HG02763 (cell line): ENCODE results near the gene AHRR.
"Not testable (repeated sequence)": the region's sequence is repeated elsewhere in the genome, so short reads cannot be mapped to it uniquely, and the experiment has no call there.

Experiments used
- ATAC-seq: cut with Tn5 transposase; IDR thresholded peaks from one replicate; pipeline ENCODE4 v1.9.1; 2021; ENCODE audit warnings: mild to moderate bottlenecking, moderate library complexity; ENCODE audit not compliant: unreplicated experiment

The AHRR gene

DNA sequence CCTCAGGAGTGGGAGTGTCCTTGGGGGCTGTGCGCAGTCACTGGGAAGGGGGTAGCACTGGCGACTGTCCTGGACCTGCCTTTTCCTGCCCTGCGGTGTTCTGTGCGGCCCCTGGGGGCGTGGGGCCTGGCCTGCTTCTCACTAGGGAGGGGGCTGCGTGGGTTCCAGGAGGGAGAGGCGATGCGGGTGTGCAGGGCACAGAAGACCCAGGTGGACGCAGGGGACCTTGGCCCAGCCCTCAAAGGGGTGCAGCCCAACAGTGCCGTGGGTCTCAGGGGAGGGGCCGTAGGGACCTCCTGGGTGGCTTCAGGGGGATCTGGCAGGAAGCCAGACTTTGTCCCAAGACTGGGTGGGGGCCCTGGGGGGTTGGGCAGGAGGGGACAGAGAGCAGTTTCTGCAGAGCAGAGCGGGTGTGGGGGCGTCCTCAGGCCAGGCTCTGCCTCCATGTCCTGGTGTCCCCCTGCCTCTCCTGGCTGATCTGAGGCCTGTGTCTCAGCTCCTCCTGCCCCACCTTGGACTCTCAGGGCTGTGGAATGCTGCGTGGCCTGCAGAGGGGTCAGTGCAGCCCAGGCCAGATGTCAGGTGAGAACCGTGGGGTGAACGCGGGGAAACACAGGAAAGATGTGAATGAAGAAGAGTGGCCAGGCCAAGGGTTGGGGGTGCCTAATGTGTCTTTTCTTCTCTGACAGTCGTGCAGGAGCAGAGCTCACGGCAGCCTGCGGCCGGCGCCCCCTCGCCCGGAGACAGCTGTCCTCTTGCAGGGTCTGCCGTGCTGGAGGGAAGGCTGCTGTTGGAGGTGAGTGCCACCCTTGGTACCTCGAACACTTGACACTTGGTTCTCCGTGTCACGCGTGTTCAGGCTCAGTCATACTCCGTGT, 54.6 kb downstream of the AHRR start:
- no peak for ATAC-seq

DNA sequence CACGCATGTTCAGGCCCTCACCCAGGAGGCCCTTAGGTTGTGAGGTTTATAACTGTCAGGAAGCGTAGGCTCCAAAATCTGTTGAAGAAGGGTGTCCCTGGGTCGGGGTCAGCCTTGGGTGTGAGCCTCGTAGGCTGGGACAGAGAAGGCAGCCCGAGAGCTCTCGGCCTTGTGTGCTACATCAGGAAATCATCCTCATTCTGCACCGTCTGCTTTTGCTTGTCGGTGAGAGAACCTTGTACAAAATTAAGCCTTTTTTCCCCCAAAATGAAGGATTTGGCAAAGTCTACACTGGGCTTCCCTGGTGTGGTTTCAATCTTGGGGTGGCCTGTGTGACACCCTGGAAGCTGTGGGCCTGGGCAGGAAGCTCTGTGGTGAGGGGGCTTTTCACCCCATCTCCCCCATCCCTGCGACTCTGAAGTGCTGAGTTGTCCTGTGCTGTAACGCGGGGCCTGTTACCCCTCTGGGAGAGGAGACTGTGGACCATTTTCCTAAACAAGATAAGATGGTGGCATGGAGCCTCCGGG, 55.3 kb downstream of the AHRR start:
- no peak for ATAC-seq

- ATAC-seq: no peak
Measured at GRCh38 chr5:377326-377981, 55.9 kb downstream of the AHRR start.

DNA sequence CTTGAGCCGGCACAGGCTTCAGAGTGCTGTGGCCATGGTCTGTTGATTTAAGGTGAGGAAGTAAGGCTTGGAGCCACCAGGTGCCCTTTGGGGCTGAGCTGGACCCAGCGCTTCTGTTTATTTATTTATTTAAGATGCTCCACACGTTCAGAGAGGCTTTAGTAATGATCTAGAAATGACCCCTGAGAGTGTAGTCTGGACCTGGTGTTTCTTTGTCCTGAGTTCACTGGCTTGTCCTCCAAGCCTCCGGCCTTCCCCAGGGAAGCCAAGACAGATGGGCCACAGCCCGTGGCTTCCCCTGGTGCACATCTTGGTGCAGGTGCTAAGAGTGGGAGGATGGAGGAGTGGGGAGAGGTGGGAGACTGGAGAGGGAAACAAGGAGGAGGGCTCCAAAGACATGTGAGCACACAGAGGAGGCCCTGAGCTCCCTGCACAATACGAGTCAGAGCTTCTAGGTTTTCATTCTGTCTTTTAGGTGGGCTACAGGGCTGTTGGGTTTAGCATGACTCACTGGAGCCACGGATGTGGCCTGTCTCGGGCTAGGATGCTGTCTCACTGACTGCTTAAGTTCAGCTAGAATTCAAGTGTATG, 56.9 kb downstream of the AHRR start:
- no peak for ATAC-seq

DNA sequence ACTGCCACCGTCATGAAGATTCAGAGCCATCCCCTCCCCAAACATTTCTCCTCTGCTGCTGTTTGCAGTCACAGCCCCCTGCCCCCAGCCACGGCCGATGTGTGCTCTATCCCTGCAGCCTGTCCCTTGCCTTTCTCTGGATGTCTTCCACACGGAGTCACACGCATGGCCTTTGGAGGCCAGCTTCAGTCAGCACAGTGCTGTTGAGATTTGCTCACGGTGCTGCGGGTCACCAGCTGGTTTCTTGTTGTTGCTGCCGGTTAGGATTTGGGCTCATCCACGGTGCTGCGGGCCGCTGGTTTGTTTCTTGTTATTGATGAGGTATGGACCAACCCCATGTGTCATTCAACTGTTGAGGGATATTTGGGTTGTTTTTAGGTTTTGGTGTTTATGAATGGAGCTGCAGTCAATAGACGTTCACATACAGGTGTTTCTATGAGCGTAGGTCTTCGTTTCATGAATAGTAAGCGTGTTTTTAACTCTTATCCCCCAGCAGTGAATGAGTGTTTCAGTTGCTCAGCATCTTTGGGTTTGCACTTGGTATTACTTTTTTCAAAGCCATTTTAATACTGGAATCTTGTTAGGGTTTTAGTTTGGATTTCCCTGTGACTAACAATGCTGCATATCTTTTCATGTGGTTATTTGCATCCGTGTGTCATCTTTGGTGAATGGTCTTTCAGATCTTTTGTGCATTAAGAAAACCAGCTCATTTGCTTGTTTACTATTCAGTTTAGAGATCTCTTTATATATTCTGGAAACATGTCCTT, 57.6 kb downstream of the AHRR start:
- no peak for ATAC-seq

GRCh38 chr5:380701-381309, 59.3 kb downstream of the AHRR start:
- no peak for ATAC-seq

GRCh38 chr5:383066-383465, 61.6 kb downstream of the AHRR start:
- no peak for ATAC-seq

DNA sequence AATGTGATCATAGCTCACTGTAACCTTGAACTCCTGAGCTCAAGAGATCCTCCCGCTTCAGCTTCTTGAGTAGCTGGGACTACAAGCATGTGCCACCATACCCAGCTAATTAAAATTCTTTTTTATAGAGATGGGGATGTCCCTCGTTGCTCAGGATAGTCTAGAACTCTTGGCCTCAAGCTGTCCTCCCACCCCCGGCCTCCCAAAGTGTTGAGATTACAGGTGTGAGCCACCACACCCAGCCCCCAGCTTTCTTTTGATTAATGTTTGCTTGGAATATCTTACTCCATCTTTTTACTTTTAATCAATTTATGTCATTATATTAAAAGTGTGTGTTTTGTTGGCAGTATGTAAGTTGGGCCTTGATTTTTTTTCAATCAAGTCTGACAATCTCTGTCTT, 62.1 kb downstream of the AHRR start:
- ATAC-seq: no peak

DNA sequence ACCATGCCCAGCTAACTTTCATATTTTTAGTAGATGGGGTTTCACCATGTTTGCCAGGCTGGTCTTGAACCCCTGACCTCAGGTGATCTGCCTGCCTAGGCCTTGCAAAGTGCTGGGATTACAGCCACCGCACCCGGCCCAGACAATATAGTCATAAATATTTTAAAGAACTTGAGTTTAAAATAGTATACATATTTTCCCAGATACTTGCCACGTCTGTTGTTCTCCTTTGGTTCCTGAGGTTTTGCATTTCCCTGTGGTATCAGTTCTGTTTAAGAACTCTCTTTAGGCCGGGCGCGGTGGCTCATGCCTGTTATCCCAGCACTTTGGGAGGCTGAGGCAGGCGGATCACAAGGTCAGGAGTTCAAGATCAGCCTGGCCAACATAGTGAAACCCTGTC, 63.1 kb downstream of the AHRR start:
- ATAC-seq: not testable (repeated sequence)

DNA sequence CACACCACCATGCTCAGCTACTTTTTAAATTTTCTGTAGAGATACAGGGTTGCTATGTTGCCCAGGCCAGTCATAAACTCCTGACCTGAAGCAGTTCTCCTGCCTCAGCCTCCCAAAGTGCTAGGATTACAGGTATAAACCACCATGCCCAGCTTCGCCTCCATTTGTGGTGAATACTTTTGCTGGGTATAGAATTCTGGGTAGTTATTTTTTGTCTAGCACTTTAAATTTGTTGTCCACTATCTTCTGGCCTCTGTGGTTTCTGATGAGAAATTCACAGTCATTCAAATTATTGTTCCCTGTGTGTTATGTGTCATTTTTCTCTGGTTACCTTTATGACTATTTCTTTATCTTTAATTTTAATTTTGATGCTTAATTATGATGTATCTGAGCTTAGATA, 63.8 kb downstream of the AHRR start:
- ATAC-seq: no peak

GRCh38 chr5:386432-387341, 65.2 kb downstream of the AHRR start:
- no peak for ATAC-seq

DNA sequence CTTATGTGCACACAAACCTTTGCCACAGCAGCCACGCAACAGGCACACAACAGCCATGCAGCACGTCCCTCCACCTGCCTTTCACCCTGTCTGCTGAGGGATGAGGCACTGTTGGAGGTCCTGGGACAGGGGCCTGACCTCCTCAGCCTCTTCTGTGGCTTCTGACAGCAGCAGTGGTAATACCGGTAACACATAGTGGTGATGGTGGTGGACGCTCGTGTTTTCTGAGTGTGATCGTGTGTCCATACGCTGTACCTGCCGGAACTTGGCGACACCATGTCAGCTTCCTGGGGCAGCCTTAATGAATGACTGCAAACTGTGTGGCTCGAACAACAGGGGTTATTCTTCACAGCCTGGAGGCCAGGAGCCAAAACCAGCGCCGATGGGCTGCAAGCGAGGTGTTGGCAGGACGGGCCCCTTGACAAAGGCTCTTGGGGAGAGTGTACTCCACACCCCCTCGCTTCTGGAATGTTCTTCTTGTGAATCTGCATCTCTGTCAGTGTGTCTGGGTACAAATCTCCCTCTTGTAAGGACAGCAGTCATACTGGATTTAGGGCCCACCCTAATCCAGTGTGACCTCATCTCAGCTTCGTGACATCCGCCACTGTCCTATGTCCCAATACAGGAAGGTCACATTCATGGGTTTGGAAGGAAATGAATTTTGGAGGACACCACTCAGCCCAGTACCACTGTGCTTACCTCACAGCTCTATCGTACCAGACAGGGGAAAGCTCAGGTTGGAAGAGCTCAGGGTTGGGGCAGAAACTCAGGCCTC, 66.2 kb downstream of the AHRR start:
- no peak for ATAC-seq

- ATAC-seq: no peak
Measured at GRCh38 chr5:388266-389196, 67.0 kb downstream of the AHRR start.

DNA sequence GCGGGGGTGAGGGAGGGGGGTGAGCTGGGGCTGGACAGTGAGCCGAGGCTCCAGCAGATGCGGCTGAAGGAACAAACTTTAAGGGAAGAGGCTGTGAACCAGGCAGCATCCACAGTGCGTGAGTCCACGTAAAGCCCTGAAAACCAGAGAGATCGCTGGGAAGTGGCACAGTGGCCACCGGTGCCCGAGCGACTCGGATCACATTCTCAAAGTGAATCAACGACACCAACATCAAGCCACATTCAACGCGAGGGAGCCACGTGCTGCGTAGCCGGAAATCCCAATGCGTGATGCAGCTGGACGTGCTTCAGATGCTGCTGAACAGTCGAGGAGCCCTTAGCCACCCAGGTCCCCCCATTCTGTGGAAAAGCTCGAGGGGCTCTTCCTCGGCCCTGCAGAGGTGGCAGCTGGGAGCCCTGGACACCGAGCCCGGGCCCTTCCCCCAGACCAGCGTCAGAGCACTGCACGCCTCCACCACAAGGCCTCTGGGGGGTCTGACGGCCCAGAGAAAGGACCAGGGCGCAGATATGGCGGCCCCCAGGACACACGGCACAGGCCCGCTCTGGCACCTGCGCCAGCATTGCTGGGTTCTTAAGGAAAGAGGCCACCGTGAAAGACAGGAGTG, 67.8 kb downstream of the AHRR start:
- ATAC-seq: no peak

- no peak for ATAC-seq
Measured at GRCh38 chr5:389891-390622, 68.5 kb downstream of the AHRR start.

DNA sequence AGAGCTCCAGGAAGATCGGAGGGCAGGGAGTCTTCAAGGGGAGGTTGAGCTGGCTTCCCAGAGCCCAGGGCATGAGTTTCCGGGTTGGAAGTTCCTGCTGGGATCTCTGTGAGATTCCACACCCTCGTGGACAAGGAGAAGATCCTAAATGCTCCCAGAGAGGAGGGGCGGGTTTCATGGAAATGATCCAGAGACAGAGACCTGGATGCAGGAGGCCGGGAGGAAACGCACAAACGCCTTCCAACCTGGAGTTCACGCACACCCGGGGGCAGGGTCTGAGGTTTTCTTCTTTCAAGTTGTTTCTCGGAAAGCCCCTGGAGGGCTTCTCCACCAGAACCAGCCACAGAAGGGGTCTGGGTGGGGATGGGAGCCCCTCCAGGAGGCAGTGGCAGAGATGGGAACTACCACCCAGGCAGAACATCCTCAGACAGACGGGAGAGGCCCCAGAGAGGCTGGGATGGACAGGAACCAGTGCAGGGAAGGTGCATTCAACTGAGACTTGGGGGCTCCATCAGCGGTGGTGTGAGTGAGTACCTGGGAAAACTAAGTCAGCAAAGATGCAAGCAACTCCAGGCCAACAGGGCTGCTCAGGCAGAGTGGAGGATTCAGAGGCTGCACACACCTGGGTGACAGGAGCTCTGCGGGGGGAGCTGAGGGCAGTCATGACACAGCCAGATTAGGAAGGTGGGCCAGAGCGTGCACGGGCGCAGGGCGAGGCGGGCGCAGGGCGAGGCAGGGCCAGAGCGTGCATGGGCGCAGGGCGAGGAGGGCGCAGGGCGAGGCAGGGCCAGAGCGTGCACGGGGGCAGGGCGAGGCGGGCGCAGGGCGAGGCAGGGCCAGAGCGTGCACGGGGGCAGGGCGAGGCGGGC, 69.3 kb downstream of the AHRR start:
- ATAC-seq: no peak
